ENCODE results near the gene SELENOM.
"Not testable (repeated sequence)": the region's sequence is repeated elsewhere in the genome, so short reads cannot be mapped to it uniquely, and the experiment has no call there.

Gene SELENOM

GRCh38 chr22:31089160-31090100, 17.9 kb downstream of the SELENOM start:
- DNase-seq: no peak

GRCh38 chr22:31088233-31088986, 19.0 kb downstream of the SELENOM start:
- no peak for DNase-seq

DNA sequence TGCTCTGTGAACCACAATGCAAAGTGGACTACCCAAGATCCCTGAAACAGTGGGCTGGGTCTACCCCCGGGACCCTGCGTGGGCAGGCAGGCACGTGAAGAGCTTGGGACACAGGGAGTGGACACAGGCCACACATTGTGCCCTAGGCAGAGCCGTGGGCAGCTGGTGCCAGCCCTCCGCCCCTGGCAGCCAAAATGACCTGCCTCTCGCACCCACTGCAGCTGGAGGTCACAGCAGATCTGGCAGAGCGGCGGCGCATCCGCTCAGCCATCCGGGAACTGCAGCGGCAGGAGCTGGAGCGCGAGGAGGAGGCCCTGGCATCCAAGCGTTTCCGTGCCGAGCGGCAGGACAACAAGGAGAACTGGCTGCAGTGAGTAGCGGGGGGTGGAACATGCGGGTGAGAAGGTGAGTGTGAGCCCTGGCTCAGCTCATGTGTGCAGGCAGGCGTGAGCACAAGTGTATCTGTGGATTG, 19.6 kb downstream of the SELENOM start:
- no peak for DNase-seq

- no peak for DNase-seq
These were observed 20.6 kb downstream of the SELENOM start for GRCh38 chr22:31086703-31087330.

DNA sequence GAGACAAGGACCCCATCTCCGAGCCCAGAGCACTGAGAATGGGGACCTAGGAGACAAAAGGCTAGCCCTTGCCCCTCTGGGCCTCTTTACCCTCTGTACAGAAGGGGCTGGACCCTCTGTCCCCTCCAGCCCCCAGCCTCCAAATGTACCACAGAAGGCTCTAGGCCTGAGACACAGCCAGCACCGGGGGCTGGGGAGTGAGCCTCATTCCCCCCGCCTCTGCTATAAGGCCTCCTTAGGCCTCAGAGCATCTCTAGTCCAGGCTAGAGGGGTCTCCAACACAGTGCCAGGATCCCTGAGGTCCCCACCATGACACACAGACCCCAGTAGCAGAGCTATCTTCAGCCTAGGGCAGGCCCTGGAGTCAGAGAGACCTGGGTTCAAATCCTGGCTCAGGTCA, 21.4 kb downstream of the SELENOM start:
- no peak for DNase-seq

DNA sequence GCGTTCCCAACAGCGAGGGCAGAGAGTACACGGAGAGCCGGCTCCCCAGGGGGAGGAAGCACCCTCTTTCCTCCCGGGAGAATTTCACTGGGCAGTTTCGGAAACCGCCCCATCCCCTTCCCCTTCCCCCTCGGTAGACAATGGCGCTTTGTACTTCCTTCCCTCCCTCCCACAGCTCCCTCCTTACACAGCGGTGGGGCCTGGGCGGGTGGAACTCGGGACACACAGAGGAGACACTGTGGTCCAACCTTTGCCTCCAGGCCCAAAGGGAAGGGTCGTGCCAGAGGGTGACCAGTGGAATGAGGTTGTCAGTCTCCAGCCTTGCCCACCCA, 21.9 kb downstream of the SELENOM start:
- DNase-seq: no peak

- DNase-seq: peak; percentile 83
These were observed 22.4 kb downstream of the SELENOM start for GRCh38 chr22:31084811-31085492.

GRCh38 chr22:31083923-31084810, 23.2 kb downstream of the SELENOM start:
- DNase-seq: no peak

DNA sequence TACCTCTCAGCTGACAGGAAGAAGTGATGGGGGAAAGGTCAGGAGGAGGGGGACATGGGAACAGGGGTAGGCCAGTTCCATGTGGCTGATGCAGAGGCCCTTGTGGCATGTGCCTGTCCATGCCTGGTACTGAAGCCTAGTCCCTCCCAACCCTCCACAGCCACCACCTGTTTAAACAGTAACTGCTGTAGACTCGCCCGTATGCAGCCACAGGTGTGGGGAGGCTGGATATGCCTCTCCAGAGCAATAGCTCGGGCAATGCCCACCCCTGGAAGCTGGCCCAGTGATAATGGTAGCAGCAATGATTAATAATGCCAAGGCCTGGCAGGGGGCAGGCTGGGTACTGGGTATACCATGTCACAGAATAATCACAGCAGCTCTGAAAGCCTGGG, 24.0 kb downstream of the SELENOM start:
- DNase-seq: no peak

GRCh38 chr22:31082606-31083376, 24.6 kb downstream of the SELENOM start:
- peak; percentile 54 to 60 for DNase-seq

DNA sequence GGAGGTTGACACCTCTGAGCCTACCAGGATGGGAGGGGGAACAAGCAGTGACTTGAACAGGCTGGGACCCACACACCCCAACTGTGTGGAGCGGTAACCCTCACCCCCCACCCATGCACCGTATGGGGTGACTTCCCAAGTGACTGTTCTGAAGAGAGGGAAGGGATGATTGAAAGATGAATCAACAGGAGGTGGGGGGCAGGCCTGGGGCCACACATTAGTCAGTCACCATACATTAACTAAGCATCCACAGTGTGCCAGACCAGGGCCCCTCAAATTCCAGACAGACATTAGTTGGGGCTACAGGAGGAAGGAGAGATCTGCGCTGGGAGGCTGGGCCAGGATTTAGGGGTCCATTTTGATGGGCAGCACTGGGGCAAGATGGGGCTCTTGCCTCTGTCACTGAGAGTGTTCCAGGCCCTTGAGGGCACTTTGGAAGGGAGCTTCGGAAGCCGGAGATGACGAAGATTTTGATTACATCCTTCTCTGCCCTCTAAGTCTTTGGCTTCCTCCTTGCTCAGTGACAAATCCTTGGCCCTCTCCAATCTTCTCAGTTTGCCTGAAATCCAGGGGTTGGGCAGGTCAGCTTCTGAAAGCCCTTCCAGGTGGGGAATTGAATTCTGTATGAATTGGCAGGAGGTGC, 25.3 kb downstream of the SELENOM start:
- no peak for DNase-seq

GRCh38 chr22:31080848-31081649, 26.3 kb downstream of the SELENOM start, which contains the start of gene SMTN:
TSS of gene SMTN (plus strand) at chr22:31081318. CDS start at chr22:31083259, 1,941 bp downstream.
- DNase-seq: peak; percentile 83 to 84

- no peak for DNase-seq
These were observed 27.1 kb downstream of the SELENOM start for GRCh38 chr22:31080164-31080847.

GRCh38 chr22:31079095-31079642, 28.2 kb downstream of the SELENOM start:
- DNase-seq: no peak

GRCh38 chr22:31078389-31078788, 29.0 kb downstream of the SELENOM start:
- not testable (repeated sequence) for DNase-seq

- no peak for DNase-seq
These were observed 29.7 kb downstream of the SELENOM start for GRCh38 chr22:31077681-31078080.

DNA sequence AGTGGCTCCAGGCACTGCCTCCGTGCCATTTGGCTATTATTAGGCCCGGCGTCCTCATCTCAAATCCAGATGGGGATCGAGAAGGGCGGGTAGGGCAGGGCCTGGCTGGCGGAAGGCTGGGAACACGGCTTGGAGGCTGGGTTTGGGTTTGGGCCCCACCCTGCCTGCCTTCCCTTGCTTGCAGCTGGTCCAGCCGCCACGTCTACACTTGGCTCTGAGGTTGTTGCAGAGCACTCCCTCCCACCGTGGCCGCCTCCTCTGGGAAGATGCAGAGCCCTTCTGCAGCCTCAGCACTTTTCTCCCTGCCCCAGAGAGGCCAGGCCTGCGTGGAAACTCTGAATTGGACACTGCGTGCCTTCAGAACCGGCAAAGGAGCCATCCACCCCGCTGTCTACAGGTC, 31.4 kb downstream of the SELENOM start:
- no peak for DNase-seq

- not testable (repeated sequence) for DNase-seq
These were observed 33.7 kb downstream of the SELENOM start for GRCh38 chr22:31073545-31074145.
